Measurements from ENCODE around the gene S100A16. TPM values are rescaled to one million over a fixed set of nuclear protein-coding genes. Genes with fewer than 3 reads are reported as not detected.
"Not testable (repeated sequence)": the region's sequence is repeated elsewhere in the genome, so short reads cannot be mapped to it uniquely, and the experiment has no call there.

Gene S100A16
- total RNA-seq, 1 experiment from 2014 or later: 196 TPM

GRCh38 chr1:153577138-153577537, 35.8 kb downstream of the S100A16 start:
- Histone ChIP-seq H3K9ac (ENCODE audit: low read length) (no peak overlapping the region), H3K4me2 (ENCODE audit: low read length) (peak overlapping the region; percentile 62; the same call in 1 of the 2 replicates), H3K27ac (ENCODE audit: low read depth, low read length) (no peak overlapping the region), H3K9me2 (ENCODE audit: insufficient read depth) (no peaks in the 10 kb centered on the region), H3K4me3 (replicated peaks in 1 of 2; ENCODE audit: low read depth in 1 of 2, low read length in 2 of 2) (no peak overlapping the region), H3K4me1 (ENCODE audit: control insufficient read depth in 1 of 2, insufficient read depth in 2 of 2, low read length in 2 of 2) (peaks cover 13 to 37% of the 10 kb centered on the region in 2 experiments), H3K79me2 (ENCODE audit: insufficient read depth, low read length) (no peaks in the 10 kb centered on the region), H2AFZ (ENCODE audit: low read depth, low read length, poor library complexity, severe bottlenecking) (no peak overlapping the region), H3K36me3 (ENCODE audit: control insufficient read depth in 1 of 2, insufficient read depth in 2 of 2, low read length in 2 of 2) (no peaks in the 10 kb centered on the region), H3K27me3 (ENCODE audit: insufficient read depth, low read length) (no peaks in the 10 kb centered on the region), H4K20me1 (ENCODE audit: insufficient read depth) (no peaks in the 10 kb centered on the region), H3K9me3 (ENCODE audit: control insufficient read depth in 1 of 2, insufficient read depth in 1 of 2, low read depth in 1 of 2, low read length in 2 of 2) (no peaks in the 10 kb centered on the region)
- RAD21 ChIA-PET (ENCODE audit: low non-redundant PET in 1 of 2, low total read pairs in 2 of 2, uncharacterized antibody in 2 of 2, unreplicated experiment in 2 of 2): no interaction called here
- ATAC-seq: no peak
- no peak for DNase-seq (ENCODE audit: low read depth, low spot score)
- intact Hi-C loops (cut with micrococcal nuclease): no loop called here
- no peak for TF ChIP-seq YY1 (IDR thresholded peaks at IDR 0.05; ENCODE audit: extremely low read depth, insufficient replicate concordance, low read depth, low read length)
- TF ChIP-seq SIN3A (IDR thresholded peaks at IDR 0.05; ENCODE audit: low read depth): no peak
- TF ChIP-seq EGR1 (IDR thresholded peaks at IDR 0.05; ENCODE audit: low read depth): no peak
- no peak for TF ChIP-seq RAD21 (IDR thresholded peaks at IDR 0.05; ENCODE audit: low read depth)
- TF ChIP-seq ELF1 (IDR thresholded peaks at IDR 0.05; ENCODE audit: borderline replicate concordance, low read depth): no peak
- TF ChIP-seq CBX3 (IDR thresholded peaks at IDR 0.05; ENCODE audit: low read depth): no peak
- CTCF ChIA-PET: interaction anchor here (1.4 to 2.8 kb wide), 2 partner anchors 37 to 51 kb away, joined by 4 to 11 read pairs; partner anchors contain the start of genes S100A1 and S100A13
- BruUV-seq (replicated peaks): no TSS peak
- POLR2A ChIA-PET: interaction anchor here (0.7 to 1.6 kb wide), 6 partner anchors 9 to 76 kb away, joined by 3 to 9 read pairs (median 6); partner anchors contain the start of genes CHTOP, S100A14 and S100A6

- H3K9ac ChIP-seq (ENCODE audit: low read length); H3K36me3 ChIP-seq (ENCODE audit: control insufficient read depth in 1 of 2, insufficient read depth in 2 of 2, low read length in 2 of 2); intact Hi-C loops (cut with micrococcal nuclease); H3K9me2 ChIP-seq (ENCODE audit: insufficient read depth); H2AFZ ChIP-seq (ENCODE audit: low read depth, low read length, poor library complexity, severe bottlenecking); POLR2A ChIA-PET; RAD21 ChIA-PET (ENCODE audit: low non-redundant PET in 1 of 2, low total read pairs in 2 of 2, uncharacterized antibody in 2 of 2, unreplicated experiment in 2 of 2); H3K27me3 ChIP-seq (ENCODE audit: insufficient read depth, low read length); ATAC-seq; H3K27ac ChIP-seq (ENCODE audit: low read depth, low read length); H3K79me2 ChIP-seq (ENCODE audit: insufficient read depth, low read length); H3K4me2 ChIP-seq (ENCODE audit: low read length); BruUV-seq (replicated peaks); DNase-seq (ENCODE audit: low read depth, low spot score); H3K4me3 ChIP-seq (replicated peaks in 1 of 2; ENCODE audit: low read depth in 1 of 2, low read length in 2 of 2); H4K20me1 ChIP-seq (ENCODE audit: insufficient read depth); H3K9me3 ChIP-seq (ENCODE audit: control insufficient read depth in 1 of 2, insufficient read depth in 1 of 2, low read depth in 1 of 2, low read length in 2 of 2): not testable (repeated sequence)
- CTCF ChIA-PET: interaction anchor here (2.8 kb wide), 1 partner anchor 52 kb away, joined by 11 read pairs; the partner anchor contains the start of genes S100A1 and S100A13
- peaks cover 18 to 45% of the 10 kb centered on the region in 2 experiments for H3K4me1 ChIP-seq (ENCODE audit: control insufficient read depth in 1 of 2, insufficient read depth in 2 of 2, low read length in 2 of 2)
Observed at GRCh38 chr1:153575497-153575896, 37.4 kb downstream of the S100A16 start.

GRCh38 chr1:153575081-153575491, 37.9 kb downstream of the S100A16 start:
- H3K9me2 ChIP-seq (ENCODE audit: insufficient read depth); BruUV-seq (replicated peaks); H3K27me3 ChIP-seq (ENCODE audit: insufficient read depth, low read length); H3K4me2 ChIP-seq (ENCODE audit: low read length); RAD21 ChIA-PET (ENCODE audit: low non-redundant PET in 1 of 2, low total read pairs in 2 of 2, uncharacterized antibody in 2 of 2, unreplicated experiment in 2 of 2); H3K4me3 ChIP-seq (replicated peaks in 1 of 2; ENCODE audit: low read depth in 1 of 2, low read length in 2 of 2); H3K36me3 ChIP-seq (ENCODE audit: control insufficient read depth in 1 of 2, insufficient read depth in 2 of 2, low read length in 2 of 2); H3K79me2 ChIP-seq (ENCODE audit: insufficient read depth, low read length); DNase-seq (ENCODE audit: low read depth, low spot score); CTCF ChIA-PET; H3K9ac ChIP-seq (ENCODE audit: low read length); H3K9me3 ChIP-seq (ENCODE audit: control insufficient read depth in 1 of 2, insufficient read depth in 1 of 2, low read depth in 1 of 2, low read length in 2 of 2); H4K20me1 ChIP-seq (ENCODE audit: insufficient read depth); POLR2A ChIA-PET; intact Hi-C loops (cut with micrococcal nuclease); H3K27ac ChIP-seq (ENCODE audit: low read depth, low read length); H2AFZ ChIP-seq (ENCODE audit: low read depth, low read length, poor library complexity, severe bottlenecking); ATAC-seq: not testable (repeated sequence)
- H3K4me1 ChIP-seq (ENCODE audit: control insufficient read depth in 1 of 2, insufficient read depth in 2 of 2, low read length in 2 of 2): peaks cover 18 to 45% of the 10 kb centered on the region in 2 experiments

All from HCT116 (cell line).